ENCODE data around the gene KLRD1.
"Not testable (repeated sequence)": the region's sequence is repeated elsewhere in the genome, so short reads cannot be mapped to it uniquely, and the experiment has no call there.

The KLRD1 gene

DNA sequence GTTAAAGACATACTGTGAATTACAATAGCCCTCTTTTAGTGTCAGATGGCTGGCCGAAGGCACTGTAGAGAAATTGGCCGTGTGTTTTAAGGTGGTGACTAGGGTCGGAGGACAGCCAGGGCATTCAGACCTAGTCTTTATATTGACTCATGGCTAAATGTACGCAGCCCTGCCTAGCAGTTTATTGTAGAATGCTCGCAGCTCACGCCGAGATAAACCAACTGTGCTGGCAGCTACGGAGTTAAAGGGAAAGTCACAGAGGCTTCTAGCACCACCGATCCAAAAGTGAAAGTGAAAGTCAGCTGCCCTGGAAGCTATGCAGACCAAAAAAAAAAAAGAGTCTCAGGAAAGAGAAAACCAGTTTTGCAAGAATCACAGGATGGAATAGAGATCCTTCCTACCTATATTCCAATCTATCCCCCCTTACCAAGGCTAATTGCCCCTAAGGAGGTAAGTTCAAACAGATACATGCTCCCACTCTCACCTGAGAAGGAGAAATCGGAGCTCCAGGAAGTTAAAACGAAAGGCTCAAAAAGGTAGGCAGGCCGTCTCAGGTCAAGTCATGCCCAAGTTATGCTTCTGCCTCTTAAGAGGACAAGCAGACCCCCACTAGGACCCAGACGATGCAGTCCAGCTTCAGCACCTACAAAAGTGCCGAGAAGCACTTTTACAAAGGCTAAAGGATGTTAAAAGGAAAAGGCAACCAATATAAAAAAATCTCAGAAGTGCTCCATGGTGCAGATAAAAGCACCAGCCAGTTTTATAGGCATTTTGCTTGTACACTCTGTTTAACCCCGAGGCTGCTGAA lies 57.3 kb downstream of the KLRD1 start:
- H3K4me3 ChIP-seq (ENCODE audit: low read depth, low read length): peak overlapping the region; percentile 51
- TF ChIP-seq, protein P1, sequence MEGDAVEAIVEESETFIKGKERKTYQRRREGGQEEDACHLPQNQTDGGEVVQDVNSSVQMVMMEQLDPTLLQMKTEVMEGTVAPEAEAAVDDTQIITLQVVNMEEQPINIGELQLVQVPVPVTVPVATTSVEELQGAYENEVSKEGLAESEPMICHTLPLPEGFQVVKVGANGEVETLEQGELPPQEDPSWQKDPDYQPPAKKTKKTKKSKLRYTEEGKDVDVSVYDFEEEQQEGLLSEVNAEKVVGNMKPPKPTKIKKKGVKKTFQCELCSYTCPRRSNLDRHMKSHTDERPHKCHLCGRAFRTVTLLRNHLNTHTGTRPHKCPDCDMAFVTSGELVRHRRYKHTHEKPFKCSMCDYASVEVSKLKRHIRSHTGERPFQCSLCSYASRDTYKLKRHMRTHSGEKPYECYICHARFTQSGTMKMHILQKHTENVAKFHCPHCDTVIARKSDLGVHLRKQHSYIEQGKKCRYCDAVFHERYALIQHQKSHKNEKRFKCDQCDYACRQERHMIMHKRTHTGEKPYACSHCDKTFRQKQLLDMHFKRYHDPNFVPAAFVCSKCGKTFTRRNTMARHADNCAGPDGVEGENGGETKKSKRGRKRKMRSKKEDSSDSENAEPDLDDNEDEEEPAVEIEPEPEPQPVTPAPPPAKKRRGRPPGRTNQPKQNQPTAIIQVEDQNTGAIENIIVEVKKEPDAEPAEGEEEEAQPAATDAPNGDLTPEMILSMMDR (IDR thresholded peaks at IDR 0.05; ENCODE audit: borderline replicate concordance, insufficient read depth, low read depth, low read length): no peak

DNA sequence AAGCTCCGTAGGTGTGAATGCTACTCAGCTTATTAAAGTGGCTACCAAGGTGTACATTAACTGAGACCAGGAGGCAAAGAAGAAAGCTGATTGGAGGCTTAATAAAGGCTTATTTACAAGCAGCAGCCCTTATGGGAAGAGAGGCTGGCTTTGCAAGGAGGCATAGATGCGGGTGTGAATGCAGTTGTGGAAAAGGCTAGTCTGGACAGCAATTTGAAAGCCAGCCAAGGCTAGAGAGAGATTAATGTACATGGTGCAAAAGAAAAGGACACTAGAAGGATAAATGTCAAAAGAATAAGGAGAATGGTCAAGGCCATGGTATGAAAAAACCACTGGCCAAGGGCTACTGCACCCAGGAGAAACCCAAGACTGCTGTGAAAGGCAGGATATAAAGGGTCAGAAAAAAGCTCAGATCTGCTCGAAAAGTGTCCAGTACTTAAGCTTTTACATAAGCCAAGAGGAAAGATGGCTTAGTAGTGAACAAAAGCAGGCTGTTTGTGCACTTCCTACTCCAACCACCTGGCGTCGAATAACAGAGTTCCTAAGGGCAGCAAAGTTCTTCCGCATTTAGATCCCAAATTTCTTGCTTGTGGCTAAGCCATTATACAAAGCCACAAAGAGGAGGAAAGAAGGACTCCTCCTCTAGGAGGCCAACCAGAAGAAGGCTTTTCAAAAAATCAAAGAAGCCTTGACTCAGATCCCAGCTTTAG lies 58.2 kb downstream of the KLRD1 start:
- TF ChIP-seq, protein P1 (IDR thresholded peaks at IDR 0.05; ENCODE audit: borderline replicate concordance, insufficient read depth, low read depth, low read length): 0 out of 2 replicates have a peak, but pooled peaks have one; percentile 23
- H3K4me3 ChIP-seq (ENCODE audit: low read depth, low read length): no peak overlapping the region

- TF ChIP-seq, protein P1 (IDR thresholded peaks at IDR 0.05; ENCODE audit: borderline replicate concordance, insufficient read depth, low read depth, low read length): no peak
- H3K4me3 ChIP-seq (ENCODE audit: low read depth, low read length): no peak overlapping the region
These were observed 59.2 kb downstream of the KLRD1 start for GRCh38 chr12:10366875-10367274.

GRCh38 chr12:10367714-10368113 lies 60.0 kb downstream of the KLRD1 start:
- H3K4me3 ChIP-seq (ENCODE audit: low read depth, low read length): not testable (repeated sequence)

DNA sequence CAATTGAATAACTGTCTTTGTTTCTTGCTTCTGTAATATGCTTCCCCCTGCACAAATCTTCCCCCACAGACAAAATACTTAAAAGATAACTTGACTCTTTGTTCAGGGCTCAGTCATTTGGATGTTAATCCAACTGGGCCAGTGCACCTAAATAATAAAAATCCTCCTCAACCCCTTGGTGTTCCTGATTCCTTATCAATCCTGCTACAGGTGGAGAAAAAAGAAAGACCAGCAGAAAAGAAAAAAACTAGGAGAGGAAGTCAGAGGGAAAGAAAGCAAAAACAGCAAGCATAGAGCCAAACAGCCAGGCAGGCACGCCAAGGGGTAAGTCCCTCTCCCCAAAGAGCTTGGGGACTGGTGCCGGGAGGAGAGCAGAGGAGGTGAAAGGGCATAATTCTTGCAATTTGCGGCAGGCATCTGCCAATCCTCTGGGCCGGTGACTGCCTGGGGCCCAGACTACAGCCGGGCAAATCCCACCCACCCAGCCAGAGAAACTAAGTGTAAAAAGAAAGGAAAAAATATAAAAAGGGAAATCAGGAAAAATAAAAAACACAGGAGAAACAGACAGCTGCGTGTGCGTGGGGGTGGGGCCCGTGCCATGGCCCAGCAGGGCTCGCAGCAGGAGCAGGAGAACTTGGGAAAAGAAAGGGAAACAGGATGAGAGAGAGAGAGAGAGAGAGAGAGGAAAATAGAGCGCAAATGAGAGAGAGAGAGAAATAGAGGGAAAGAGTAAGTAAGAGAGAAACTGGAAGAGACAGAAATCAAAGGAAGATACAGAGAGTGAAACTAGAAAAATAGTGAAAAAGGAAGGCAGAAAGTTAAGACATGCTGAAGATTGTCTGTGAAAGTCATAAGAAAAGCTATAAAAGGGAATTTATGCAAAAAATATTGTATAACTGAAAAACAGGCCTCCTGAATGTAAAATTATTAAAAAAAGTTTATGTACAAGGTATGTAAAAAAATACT lies 60.8 kb downstream of the KLRD1 start:
- H3K4me3 ChIP-seq (ENCODE audit: low read depth, low read length): no peak overlapping the region
- TF ChIP-seq, protein P1 (IDR thresholded peaks at IDR 0.05; ENCODE audit: borderline replicate concordance, insufficient read depth, low read depth, low read length): no peak

DNA sequence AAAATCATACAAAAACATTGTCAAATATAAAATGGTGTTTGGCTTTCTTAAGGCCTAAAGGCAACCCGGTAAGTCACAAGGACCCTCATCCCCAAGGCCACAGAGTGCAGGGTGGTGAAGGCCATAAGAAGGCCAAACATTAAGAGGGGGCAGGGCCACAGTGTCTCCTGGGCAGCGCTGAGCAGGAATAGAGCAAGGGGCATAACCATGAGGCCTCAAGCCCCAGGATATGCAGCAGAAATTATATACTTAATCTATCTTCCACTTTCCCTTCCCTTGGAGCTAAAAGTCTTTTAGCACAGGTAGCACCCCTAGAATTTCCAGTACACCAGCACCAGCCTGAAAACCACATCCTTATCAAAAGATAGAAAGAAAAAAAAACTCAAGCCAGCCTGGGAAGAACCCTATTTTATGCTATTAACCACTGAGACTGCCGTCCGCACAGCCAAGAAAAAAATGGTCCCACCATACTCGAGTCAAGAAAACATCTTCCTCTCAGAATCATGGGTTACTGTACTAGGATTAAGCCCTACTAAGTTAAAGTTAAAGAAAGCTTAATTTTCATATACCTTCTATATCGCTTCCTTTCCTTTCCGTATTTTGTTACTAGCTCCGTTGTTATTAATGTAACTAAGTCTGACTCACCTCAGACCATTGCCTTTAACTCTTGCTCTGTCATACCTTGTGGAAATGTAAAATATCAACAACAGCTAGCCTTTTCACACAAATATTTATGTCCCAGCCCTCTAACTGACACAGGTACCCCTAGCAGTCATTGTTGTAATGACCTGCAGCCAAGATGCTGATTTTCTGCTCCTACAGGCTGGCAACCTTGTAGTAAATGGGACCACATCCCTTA lies 62.1 kb downstream of the KLRD1 start:
- TF ChIP-seq, protein P1 (IDR thresholded peaks at IDR 0.05; ENCODE audit: borderline replicate concordance, insufficient read depth, low read depth, low read length): no peak
- no peak overlapping the region for H3K4me3 ChIP-seq (ENCODE audit: low read depth, low read length)

- not testable (repeated sequence) for H3K4me3 ChIP-seq (ENCODE audit: low read depth, low read length)
These were observed 64.3 kb downstream of the KLRD1 start for GRCh38 chr12:10371893-10372535.

All from GM12875 (cell line).